Stimulated activated CD4-positive, alpha-beta T cell treated with anti-CD3 and anti-CD28 coated beads, TNF-alpha, amount 100 ng/mL, for 1 hour (primary cell): ENCODE results near the gene ADAP1.

Experiments
- DNase-seq, 3 donors: peaks; one replicate each; pipeline ENCODE4 v3.0.0-alpha.2; 2020; ENCODE audit warnings: low read depth in 3 of 3, low spot score in 1 of 3

Gene ADAP1

DNA sequence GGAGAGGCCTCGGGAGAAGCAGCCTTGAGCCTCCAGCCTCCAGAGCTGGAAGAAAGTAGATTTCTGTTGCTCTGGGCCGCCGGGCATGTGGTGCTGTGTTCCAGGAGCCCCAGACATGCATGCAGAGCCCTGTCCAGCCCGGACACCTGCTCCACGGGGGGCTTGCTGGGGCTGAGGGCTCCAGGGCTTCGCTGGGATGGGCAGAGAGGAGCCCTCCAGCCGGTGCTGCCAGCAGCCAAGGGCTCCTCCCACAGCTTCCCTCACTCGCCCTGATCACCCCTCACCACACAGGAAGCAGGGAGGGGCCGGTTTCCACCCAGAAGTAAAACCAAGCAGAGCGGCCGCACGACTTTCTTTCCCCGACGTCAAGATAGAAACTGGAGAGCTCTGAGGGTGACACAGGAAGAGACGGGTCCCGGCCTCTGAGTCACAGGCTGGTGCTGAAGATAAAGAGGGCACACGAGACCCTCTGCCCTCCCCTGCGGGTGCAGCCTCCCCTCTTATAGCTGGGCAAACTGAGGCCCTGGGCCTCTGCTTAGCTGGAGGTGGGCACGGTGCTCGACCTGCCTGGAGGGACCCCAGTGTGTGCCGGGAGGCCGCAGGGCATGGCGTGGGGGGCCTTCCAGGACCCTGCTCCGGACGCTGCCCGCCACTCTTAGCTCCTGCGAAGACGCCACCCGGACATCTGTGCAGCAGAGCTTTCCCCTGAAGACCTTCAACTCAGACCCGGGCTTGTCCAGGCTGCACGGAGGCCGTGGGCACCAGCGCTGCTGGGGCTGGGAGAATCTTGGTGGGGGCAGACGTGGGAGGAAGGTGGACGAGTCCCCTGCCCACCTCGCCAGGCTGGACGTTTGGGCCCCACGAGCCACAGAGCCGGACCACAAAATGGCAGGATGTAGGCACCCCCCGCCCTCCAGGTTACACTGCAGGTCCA, 31.1 kb downstream of the ADAP1 start:
- DNase-seq: peak; percentile 78 to 88 (median 81)

DNA sequence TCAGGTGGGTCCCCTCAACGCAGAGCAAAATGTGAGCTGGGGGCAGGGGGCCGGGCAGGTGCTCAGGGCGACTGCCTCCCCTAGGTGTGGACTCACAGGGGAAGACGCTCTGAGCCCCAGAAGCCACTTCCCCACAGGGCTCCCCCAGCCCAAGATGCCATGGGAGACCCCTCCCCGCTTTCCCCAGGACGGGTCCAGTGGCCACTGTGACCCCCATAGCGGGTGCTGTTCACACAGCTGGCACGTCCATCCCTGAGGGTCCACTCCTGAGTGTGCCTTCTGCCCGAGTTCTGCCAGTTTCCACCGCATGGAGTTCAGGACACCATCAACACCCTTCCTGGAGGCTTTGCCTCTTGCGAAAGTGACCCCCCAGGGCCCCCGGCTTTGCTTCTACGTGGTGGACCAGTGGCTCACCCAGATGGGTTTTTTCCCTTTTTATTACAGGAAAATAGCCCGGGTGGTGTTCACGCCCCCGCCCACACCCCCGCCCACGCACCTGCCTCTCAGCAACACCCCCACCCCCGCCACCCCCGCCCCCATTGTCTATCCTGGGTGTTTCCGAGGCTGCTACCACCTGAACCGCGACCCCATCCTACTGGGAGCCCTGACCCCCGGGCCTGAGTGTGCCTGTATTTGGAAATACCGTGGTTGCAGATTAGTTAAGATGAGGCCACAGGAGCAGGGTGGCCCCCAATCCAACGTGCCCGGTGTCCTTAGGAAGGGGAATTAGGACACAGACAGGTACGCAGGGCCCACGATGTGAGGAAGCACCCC, 32.0 kb downstream of the ADAP1 start:
- no peak for DNase-seq

DNA sequence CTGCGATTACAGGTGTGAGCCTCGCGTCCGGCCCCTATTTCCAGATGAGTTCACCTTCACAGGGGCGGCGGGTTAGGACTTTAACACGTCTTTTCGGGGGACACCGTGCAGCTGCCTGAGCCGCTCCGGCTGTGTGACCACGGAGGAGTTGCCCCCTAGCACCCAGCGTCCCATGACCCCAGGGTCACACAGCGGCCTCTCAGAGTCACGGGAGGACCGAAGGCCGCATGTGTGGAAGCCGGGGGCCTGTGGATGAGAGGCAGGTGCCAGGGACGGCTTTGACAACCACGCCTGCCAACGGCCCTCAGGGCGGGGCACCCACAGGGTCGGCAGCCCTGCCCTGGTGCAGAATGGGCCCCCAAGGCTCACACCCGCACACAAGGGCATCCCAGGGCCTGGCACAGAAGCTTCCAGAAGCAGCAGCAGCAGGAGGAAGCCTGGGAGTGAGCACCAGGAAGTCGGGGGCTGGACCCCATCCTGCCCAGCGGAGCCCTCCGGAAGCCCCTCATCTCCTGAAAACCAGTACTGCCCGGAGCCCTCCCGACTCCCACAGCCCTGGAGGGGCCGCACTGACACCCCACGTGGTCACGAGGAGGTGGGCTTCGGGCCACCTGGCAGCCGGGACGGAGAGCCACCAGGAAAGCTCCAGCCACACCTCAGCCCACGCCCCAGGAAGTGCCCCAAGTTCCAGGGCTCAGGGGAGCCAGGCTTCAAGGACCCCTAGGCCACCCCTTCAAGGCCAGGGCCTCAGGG, 32.7 kb downstream of the ADAP1 start:
- no peak for DNase-seq

DNA sequence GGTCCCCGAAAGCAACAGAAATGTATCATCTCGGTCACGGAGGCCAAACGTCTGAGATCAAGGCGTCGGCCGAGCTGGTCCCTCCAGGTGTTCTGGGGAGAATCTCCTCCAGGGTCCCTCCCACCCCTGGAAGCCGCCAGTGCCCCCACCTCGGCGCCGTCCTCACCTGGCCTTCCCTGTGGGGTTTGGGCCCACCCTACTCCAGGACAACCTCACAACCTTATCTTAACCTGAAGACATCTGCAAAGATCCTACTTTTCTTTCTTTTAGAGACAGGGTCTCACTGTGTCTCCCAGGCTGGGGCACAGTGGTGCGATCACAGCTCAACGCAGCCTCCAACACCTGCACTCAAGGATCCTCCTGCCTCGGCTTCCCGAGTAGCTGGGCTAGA, 33.4 kb downstream of the ADAP1 start:
- no peak for DNase-seq

DNA sequence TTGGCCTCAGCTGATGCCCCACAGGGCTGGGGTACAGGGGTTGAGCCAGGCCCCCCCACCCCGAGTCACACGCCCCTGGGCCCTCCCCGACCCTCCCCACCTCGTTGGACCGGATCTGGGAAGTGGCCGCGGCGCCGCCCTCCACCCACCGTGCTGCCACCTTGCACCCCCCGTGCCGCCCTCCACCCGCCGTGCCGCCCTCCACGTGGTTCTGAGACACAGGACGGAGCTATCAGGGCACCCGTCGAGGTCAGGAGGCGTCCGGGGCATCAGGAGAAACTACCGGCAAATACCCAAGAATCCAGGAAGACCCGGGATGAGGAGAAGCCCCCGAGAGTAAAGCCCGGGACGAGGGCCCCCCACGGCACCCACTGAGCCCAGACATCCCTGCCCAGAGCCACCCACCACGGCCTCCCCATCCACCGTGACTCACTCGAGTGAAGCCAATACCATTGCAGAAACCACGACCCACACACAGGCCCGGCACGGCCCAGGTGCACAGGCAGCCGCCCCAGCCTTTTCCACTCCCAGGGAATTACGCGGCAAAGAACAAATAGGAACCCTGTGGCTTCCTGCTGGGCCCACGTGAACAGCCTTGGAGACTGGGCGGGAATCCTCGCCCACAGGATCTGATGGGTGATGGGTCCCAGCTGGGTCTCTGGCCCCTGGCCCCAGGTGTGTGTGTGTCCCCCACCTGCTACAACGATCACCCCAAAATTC, 34.0 kb downstream of the ADAP1 start:
- no peak for DNase-seq

DNA sequence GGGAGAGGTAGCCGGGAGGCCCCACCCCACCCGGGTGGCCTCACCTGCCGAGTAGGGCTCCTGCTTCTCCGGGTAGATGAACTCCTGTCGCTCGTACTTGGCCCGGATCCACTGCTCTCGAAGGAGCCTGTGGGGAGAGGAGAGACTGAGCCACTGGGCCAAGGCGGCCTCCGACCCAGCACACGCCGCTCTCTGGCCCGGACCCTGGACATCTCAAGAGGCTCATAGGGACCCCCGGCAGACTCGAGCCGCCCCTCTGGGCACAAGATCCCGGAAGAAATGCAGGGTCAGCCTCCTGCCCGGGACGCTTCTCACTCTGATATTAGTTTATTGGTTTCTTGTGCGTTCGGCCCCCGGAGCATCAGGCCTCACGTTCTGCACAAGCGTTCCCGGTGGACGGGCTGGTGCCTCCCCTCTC, 34.5 kb downstream of the ADAP1 start:
- DNase-seq: no peak

DNA sequence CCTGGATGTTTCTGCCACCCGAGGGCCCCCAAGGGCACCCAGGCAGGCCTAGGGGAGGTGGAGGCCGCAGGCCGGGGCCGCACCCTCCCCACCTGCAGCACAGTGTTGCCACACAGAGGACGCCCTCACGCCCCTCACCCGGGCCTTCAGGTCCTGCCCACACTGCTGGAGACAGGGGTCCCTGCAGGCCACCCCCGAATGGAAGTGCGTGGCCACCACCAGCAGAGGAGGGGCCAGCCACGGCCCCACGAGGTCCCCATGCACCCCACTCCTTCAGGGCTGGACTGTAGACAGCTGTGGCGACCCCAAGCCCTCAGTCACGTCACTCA, 35.4 kb downstream of the ADAP1 start:
- DNase-seq: no peak

DNA sequence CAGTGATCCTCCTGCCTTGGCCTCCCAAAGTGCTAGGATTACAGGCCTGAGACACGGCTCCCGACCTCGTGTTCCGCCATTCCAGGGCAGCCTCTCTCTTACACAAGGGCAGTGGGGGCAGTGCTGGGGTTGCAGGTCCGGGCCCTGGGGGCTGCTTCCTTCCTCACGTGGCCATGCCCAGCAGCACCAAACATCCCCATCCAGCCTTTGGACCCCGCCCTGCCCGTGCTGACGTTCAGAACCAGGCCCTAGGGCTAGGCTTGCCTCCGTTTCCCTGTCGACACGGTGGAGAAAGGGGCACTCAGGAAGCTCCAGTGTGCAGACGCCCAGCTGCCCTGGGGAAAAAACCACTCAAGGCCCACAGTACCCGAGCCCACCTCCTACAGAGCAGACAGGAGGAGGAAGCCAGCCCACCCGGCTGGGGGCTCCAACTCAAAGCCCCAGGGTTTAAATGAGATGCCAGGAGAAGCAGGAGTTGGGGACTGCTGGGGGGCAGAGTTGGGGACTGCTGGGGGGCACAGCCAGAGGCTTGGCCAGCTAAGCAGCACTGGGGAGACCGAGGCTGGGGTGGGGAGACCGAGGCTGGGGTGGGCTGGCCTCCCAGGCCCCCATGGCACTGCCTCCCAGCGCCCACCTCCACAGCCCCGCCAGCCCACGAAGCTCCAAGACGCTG, 35.9 kb downstream of the ADAP1 start:
- no peak for DNase-seq

DNA sequence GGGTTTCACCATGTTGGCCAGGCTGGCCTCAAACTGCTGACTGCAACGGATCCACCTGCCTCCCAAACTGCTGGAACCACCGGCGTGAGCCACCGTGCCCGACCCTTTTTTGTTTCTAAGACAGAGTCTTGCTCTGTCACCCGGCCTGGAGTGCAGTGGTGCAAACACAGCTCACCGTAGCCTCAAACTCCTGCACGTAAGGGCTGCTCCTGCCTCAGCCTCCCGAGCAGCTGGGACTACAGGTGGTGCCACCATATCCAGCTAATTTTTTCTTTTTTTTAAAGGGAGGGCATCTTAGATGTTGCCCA, 36.4 kb downstream of the ADAP1 start:
- no peak for DNase-seq

DNA sequence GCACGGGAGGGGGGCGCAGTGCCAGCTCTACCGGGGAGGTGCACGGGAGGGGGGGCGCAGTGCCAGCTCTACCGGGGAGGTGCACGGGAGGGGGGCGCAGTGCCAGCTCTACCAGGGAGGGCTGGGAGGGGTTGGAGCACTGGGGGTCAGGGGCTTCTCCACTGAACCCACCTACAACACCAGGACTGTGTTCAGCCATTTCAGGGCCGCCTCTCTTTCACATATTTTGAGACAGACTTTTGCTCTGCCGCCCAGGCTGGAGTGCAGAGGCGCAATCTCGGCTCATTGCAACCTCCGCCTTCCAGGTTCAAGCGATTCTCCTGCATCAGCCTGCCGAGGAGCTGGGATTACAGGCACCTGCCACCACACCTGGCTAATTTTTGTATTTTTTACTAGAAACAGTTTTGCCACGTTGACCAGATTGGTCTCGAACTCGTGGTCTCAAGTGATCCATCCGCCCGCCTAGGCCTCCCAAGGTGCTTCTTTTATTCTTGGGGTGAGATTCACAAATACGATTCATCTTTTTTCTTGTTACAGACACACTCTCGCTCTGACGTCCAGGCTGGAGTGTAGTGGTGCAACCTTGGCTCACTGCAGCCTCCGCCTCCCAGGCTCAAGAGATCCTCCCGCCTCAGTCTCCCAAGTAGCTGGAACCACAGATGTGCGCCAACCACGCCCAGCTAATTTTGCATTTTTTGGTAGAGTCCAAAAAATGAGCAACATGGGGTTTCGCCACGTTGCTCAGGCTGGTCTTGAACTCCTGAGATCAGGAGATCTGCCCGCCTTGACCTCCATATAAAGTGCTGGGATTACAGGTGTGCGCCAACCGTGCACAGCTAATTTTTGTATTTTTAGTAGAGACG, 37.0 kb downstream of the ADAP1 start:
- DNase-seq: no peak

DNA sequence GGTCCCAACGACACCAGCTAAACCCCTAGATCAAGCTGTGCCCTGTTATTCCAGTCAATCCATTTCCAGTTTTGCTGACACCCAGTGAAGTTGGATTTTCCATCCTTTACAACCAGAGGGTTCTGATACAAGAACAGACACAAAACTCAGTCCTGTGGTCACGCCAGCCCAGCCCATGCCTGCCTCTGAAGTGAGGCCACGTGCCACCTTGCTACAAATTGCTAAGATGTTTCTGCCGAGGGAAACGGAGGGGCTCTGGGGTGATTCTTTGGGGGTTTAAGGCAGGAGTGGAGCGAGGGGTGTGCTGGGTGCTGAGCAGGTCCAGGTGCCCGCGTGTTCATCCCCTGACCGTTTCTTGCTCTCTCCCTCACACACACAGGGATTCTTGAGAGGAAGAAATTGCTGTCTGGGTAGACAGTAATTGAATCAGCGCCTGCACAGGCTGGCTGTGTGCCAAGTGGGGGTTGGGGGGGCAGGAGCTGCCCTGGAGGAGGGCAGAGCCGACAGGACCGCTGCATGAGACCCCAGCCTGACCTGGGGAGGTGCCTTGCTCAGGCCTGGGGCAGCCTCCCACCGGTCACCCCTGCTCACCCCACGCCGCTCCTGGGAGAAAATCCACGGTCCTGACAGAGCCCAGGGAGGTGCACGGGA, 38.1 kb downstream of the ADAP1 start:
- no peak for DNase-seq

DNA sequence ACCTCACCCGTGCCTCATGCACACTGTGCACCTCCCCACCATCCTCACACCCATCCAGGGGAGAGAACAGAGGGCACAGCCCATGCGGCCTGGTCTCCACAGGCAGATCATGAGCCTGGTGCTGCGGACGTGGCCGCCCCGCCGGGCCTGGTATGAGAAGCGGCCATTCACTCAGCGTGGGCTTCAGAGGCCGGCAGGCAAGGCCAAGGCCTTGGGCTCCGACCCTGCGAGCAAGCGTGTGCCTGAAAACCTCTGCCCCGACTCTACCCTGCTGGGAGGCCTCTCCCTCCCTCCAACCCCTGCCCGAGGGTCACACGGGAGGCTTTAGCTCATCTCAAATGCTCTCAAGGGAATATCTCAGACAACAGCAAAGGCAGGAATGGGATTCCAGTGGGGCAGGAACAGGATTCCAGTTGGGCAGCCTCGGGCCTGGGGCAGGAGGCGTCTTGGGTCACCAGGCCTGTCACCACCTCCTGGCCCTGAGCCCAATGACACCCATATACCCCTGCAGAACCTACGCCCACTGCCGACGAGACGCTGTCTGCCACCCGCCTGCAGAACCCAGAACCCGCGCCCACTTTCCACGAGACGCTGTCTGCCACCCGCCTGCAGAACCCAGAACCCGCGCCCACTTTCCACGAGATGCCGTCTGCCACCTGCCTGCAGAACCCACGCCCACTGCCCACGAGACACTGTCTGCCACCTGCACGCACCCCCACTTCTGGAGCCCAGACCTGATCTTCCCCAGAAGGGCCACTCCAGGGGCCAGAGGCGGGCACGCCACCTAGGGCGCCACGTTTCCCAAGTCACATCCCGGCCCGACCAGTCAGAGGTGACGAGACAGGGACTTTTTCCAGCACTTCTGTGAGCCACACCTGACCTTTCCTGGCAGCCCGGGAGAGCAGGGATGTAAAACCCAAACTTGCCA, 38.9 kb downstream of the ADAP1 start:
- no peak for DNase-seq

DNA sequence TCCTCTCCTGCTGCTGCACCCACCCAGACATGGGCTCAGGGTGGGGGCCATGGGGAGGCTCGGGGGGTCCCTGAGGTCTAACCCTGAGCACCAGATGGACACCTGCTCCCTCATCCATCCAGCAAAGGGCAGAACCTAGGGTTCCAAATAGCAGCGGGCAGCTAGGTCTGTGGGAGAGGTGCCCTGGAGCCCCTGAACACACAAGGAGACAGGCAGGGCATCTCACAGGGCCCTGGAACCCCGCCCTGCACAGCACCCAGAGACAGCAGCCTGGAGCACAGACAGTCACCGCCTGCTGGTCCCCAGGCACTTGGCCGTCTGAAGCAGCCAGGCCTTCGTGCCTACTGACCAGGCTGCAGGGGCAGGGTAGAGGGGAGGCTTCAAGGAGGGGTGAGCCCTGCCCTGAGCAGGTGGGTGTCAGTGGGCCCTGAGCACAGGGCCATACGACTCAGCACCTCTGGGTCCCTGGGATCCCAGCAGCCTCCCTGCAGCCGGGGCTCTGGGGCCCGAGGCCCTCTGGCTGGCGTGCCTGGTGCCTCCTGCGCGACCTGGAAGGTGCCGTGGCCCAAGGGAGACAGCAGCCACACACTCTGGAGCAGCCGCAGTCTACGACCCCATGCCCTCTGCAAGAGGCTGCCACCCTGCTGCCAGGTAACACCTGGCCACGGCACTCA, 39.8 kb downstream of the ADAP1 start:
- no peak for DNase-seq

DNA sequence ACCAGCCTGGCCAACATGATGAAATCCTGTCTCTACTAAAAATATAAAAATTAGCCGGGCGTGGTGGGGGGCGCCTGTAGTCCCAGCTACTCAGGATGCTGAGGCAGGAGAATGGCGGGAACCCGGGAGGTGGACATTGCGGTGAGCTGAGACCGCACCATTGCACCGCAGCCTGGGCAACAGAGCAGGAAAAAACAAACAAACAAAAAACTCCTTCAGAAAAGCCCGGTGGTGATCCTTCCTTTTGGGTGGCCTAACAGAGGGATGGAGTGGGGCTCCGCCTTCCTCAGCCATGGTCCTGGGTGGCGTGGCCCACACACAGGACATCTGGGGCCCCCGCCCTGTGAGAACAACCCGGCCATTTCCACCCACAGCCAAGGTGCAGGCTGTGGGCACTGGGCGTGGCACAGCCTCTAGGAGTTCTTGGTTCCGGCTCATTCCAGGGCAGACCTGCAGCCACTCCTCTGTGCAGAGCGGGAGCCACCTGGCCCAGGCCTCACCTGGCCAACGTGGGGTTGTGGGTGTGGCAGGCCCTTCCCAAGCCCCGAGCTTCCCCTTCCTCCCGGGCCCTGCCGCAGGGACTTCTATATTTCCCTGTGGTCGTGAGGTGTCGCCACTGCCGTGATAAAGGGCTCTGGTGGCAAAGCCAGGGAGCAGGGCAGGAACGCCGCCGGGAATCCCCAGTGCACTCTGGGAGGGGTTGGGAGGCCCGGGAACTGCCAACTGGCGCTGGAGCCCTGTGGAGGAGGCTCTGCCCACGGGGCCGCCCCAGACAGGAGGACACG, 40.6 kb downstream of the ADAP1 start:
- DNase-seq: no peak

DNA sequence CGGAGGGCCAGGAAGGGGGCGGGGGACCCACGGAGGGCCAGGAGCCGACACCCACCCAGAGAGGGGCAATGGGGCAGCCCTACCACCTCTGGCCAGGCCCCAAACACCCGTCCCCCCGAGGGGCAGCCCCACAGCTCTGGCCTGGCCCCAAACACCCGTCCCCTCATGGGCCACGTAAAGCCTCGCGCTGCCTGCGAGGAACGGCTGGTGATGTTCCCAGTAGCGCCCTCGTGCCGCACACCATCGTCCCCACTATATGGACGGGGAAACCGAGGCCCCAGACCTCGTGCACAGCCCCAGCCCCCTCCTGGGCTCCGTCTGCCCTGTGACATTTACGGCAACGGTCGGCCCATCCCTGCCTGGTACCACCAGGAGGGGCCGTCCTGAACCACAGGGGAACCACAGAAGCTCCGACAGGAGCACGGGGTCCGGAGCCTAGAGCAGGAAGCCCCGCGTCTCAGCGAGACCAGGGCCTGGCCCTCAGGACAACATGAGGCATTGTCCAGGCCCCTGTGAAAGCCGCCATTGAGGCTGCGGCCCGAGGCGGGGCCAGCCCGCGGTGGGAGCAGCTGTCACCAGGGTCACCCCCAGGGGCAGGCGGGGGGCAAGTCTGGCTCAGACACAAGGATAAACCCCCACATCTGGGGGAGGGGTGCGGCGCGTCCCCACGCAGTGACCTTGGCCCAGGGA, 42.5 kb downstream of the ADAP1 start:
- DNase-seq: no peak

DNA sequence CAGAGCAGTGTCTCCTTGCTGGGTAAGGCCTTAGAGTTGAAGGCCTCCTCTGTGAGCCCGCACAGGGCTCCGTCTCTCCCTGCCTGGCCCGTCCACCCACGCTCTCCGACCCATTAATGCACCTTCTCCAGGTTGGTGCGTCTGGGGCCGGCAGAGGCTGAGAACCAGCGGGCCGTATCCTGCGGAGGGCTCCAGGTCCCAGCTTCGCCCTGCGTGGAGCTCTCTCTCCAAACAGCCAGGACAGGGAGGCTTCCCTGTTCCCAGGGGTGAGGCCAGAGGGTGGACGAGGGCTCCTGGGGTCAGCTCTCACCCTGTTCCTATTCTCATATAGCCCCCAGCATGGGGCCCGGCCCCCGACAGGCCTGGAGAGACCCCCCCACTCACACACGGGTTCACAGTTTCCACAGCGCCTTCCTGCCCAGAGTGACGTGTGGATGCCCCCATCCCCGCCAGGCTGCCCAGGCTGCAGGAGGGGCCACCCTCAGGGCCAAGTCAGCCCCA, 43.5 kb downstream of the ADAP1 start:
- DNase-seq: no peak
